Stimulated activated CD8-positive, alpha-beta memory T cell treated with anti-CD3 and anti-CD28 coated beads, Interleukin-15, amount 100 ng/mL, for 1 hour (primary cell): Measurements from ENCODE around the gene HIRA.

Experiments used
- DNase-seq: peaks from one replicate; pipeline ENCODE4 v3.0.0-alpha.2; 2020; ENCODE audit warnings: low read depth

Gene HIRA, protein sequence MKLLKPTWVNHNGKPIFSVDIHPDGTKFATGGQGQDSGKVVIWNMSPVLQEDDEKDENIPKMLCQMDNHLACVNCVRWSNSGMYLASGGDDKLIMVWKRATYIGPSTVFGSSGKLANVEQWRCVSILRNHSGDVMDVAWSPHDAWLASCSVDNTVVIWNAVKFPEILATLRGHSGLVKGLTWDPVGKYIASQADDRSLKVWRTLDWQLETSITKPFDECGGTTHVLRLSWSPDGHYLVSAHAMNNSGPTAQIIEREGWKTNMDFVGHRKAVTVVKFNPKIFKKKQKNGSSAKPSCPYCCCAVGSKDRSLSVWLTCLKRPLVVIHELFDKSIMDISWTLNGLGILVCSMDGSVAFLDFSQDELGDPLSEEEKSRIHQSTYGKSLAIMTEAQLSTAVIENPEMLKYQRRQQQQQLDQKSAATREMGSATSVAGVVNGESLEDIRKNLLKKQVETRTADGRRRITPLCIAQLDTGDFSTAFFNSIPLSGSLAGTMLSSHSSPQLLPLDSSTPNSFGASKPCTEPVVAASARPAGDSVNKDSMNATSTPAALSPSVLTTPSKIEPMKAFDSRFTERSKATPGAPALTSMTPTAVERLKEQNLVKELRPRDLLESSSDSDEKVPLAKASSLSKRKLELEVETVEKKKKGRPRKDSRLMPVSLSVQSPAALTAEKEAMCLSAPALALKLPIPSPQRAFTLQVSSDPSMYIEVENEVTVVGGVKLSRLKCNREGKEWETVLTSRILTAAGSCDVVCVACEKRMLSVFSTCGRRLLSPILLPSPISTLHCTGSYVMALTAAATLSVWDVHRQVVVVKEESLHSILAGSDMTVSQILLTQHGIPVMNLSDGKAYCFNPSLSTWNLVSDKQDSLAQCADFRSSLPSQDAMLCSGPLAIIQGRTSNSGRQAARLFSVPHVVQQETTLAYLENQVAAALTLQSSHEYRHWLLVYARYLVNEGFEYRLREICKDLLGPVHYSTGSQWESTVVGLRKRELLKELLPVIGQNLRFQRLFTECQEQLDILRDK

DNA sequence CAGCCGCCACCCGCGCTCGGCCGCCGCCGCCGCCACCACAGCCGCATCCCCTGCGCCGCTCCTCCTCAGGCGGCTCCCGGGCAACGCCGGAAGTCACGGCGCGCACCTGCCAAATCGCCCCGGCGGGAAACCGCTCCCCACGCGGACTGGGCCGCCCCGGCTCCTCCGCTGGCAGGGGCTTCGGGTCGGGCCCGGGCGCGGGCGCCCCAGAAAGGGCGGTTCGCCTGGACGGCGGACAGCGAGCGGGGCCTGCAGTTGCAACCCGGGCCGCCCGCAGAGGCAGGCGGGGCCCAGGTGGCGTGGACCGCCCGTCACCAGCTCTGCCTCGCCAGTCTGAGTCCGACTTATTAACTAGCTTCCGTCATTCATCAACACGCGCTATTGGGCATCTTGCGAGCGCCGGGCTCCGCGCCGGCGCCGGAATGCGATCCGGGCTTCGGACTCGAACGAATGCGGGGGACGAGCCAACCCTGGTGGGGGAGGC is at the start of gene HIRA:
TSS of gene HIRA (minus strand) at position 85 of the 484 bp plus-strand sequence. CDS start 257 bp downstream, outside the sequence.
- peak; percentile 76 for DNase-seq

DNA sequence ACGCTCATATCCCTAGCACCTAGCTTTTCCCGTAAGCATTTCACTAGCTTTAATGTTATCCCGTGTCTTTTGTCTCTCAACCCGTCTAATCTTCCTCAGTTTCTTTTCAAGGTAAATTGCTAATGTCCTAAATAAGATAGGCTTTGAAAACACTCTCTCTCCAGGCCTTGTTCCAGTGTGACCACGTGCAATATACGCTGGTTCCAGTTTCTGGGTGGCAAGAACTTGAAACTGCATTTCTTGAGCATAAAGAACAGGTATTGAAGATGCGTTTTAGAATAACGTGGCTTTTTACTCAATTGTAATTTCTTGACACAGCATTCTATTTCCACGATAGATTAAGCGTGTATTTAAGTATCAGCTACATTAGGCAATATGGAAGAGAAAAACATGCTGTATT is 49.3 kb upstream of the HIRA start:
- DNase-seq = no peak

DNA sequence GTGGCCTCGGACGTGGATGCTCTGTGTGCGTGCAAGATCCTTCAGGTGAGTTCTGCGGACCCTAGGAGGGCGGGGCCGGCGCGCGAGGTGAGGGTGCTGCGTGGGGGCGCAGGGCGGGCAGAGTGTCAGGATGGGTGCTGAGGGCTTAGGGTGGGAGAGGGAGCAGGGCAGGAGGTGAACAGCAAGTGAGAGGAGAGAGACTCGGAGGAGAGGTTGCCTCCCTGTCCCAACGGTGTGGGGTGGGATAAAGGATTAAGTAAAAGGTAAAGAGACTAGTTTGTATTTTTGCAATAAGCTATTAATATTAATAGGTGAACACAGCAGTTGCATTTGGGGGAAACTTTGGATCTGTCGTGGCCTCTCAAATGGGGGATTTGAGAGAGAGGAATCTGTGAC is 48.6 kb upstream of the HIRA start:
- no peak for DNase-seq

DNA sequence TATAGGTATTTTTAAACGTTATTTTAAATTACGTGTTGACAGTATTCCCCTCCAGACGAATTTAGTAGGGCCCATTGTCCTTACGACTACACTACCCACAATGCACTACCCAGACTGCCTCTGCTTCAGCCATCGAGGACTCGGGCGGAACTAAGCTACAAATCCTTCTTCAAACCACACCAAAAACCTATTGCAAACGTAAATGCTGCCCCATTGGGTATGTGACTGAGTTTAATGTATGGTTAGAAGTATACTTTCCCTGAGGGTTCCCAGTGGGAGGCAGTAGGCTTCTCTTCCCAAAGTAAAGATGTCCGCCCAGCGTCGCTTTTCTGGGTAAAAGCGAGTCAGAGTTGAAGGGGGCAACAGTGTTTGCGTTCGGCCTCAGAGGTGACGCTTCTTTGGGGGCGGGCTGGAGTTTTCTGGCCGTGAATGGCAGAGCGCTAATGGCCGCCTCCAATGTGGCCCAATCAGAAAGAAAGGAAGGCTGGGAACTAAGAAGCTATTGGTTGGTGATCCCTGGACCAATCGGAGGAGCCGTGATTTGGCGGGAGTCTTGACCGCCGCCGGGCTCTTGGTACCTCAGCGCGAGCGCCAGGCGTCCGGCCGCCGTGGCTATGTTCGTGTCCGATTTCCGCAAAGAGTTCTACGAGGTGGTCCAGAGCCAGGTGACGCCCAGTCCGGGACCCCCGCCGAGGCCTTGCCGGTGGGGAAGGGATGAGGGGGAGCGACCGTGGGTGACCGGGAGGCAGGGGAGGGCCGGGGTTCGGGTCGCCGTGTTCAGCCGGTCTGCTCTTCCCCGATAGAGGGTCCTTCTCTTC is 48.0 kb upstream of the HIRA start, which contains the start of gene CDC45:
TSS of gene CDC45 (plus strand) at position 566 of the 818 bp plus-strand sequence. CDS start at position 615, 49 bp downstream.
- DNase-seq = peak; percentile 83

DNA sequence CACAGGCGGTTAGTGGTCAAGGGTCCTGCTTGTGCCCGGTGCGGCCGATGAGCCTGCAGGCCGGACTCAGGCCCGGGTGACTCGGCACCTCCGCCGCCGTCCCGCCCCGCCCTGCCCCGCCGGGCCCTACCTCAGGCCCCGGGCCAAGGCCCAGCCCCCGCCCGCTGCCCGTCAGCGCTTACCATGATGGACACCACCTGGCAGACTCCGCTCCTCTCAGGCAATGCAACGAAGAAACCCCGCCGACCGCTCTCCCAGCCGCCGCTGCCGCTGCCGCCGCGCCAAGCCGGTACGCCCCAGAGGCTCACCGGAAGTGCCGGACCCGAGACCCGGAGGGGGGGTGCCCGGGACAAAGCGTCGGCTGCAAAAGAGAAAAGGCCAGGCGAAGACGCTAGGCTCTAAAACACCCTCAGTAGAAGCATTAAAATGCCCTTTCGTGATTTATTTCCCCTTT is 47.4 kb upstream of the HIRA start, which contains the start of gene UFD1:
TSS of gene UFD1 (minus strand) at position 293 of the 454 bp plus-strand sequence. CDS start at position 185, 108 bp downstream.
- peak; percentile 54 for DNase-seq

DNA sequence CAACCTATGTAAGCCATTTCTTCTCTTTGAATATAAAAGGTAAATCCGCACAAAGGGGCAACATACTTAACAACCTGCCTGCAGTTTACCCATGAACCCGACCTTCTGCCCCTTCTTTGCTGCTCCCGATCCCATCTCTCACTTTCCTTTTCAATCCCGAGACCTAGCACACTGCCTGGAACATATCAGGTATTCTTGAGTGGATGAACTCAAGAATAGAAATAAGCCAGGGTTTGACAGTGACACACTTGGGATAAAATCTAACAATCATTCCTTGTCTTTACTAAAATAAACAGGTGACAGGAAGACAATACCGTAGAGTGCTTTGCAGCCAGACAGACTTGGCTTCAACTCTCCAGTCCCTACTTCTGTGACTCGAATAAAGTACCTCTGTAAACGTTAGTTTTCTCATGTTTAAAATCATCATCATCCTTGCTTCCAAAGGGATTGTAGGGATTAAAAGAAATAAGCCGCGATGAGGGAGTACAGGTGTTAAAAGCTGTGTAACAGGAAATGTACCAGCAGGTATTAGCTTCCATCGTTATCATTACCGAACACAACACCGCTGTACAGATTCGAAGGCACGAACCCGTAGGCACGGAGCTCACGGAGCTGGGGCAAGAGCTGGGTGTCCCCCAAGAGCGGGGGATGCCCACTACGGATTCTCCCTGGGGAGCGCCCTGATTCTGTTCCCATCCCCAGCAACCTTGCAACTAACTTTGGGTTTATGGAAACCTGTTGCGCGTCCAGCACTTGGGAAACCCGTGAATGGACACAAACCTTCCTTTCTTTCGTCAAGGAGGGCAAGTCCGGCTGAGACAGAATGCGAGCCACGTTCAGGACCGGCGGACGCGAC is 46.7 kb upstream of the HIRA start:
- no peak for DNase-seq

DNA sequence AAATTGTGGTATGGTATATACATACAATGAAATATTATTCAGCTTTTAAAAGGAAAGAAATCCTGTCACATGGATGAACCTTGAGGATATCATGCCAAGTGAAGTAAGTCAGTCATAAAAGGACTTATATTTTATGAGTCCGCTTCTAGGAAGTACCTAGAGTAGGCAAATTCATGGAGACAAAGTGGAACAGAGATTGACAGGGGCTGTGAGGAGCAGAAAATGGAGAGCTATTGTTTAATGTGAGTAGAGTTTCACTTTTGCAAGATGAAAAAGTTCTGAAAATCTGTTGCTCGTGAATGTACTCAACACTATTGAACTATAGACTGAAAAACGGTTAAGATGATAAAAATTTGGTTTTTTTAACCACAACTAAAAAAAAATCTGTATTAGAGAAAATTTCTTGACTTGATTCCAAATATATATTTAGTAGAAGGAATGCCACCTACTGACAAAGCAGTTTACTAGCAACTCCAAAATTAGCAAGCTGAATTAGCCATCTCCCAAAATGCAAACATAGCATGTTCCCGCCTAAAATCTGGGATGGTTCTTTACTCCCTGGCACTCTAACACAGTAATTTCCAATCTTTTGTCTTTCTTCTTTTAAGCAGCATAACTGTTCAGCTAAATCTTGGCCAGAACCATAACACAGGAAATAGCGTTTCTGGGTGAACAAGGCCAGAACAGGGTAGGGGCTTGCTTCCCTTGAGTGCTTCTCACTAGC is 46.0 kb upstream of the HIRA start:
- DNase-seq = no peak

DNA sequence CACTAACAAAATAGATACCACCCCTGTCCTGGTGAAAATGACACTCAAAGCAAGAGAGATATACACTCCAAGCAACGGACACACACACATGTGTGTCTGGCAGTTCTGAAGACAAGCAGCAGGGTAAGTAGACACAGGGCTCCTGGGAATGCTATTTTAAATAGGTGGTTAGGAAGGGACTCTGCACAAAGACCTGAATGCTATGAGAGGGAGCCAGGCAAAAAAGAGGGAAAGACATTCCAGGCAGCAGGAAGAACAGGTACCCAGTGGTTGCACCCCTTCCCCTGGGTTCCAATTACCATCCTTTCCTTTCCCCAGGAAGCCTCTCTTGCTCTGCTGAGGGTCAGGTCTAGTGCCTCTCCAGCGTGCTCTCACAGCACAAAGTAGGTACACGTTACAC is 44.5 kb upstream of the HIRA start:
- DNase-seq = no peak

DNA sequence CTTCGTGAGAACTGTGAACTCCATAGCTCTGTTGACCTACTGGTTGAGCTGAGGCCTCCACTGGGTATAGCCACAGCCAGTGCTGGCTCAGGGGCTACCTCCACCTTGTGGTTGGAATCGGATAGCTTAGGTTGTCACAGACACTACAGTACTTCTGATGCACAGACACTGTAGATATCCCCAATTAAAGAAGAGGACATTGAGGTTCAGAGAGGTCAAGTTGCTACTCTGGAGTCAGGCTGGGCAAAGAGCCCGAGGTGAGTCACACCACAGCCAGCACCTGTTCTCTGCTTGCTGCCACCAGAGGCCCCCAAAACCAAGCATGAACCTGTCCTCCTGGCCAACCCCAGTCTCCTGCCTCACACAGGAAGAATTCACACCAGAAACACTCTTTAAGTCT is 42.0 kb upstream of the HIRA start:
- DNase-seq = no peak

DNA sequence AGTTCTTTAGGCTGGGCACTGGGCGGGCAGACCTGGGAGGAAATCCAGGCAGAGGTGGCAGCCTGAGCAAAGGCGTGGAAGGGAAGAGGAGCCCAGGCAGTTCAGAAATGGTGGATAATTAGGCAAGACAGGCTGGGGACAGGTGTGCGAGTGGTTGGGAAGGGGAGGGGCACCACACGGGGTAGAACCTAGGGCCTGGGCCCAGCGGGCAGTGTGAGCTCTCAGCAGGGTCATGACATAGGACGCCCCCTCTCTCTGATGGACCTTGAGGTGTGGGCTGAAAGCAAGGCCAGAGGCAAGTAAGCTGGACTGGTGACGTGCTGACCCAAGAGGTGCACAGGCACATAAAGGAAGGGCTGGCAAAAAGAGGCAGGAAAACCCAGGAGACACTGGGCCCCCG is 40.7 kb upstream of the HIRA start:
- DNase-seq = no peak

DNA sequence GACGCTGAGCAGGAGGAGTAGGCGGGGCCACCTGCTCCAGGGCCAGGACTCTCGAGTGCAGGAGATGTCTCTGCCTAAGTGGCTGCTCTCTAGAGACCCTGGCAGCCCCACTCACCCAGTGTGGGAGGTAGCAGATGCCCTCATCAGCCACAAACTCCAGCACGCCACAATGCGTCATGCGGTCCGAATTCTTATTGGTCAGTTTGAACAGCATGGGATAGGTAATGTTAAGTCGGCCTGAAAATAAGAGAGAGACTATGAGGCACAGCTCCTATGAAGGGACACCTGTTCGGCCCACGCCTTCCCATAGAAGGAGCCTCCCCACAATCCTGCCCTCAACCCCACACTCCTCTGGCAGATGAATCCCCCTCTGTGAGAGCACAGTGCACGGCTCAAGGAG is 40.0 kb upstream of the HIRA start:
- no peak for DNase-seq

DNA sequence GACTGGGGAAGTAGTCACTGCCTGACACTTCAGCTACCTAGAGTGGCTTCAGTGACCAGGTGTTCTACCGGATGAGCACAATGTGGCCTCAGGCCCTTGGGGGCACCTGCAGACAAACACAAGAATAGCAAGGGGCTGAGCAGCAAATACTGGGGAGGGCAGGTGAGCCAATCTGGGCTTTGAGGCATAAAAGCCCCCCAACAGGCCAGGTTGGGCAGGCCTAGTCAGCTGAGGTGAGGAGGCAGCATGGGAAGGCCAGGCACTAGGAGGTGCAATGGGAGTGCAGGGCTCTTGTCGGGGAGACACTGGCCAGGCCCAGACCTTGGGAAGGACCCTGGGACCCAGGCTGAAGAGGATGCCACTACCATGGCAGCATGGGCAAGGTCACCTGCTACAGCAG is 38.5 kb upstream of the HIRA start:
- no peak for DNase-seq

DNA sequence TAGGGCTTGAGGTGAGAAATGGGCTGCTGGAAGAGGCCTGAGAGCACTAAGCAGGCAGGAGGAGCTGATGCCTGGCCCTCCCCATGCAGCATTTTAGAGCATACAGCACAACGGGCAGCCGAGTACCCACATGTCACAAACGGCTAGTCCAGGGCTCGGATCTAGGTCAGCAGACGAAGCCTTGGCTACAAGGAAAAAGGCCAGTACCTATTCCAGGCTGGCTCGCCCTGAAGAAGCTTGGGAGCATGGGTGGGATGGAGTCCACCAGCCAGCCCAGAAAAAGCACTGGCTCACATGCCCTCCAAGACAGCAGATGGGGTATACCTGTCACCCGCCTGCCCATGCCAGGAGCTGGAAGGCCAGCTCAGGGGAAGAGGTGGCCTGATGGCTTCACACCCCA is 37.9 kb upstream of the HIRA start:
- no peak for DNase-seq

DNA sequence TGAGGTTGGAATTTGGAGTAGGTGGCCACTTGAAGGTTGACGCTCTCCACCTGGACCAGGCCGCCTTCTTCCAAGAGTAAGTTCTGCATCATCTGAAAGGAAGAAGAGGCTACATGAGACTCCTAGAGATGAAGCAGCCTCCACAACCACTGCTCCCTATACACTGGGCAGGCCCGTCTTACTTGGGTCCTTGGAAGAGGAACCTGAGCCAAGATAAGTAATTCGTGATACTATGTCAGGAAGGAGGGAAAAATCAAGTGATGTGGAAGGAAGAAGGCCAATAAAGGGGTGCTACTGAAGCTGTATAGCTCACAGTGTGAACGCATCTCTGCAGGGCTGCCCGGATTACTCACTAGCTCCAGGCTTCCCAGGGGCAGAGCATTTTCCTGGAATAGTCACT is 36.4 kb upstream of the HIRA start:
- no peak for DNase-seq

DNA sequence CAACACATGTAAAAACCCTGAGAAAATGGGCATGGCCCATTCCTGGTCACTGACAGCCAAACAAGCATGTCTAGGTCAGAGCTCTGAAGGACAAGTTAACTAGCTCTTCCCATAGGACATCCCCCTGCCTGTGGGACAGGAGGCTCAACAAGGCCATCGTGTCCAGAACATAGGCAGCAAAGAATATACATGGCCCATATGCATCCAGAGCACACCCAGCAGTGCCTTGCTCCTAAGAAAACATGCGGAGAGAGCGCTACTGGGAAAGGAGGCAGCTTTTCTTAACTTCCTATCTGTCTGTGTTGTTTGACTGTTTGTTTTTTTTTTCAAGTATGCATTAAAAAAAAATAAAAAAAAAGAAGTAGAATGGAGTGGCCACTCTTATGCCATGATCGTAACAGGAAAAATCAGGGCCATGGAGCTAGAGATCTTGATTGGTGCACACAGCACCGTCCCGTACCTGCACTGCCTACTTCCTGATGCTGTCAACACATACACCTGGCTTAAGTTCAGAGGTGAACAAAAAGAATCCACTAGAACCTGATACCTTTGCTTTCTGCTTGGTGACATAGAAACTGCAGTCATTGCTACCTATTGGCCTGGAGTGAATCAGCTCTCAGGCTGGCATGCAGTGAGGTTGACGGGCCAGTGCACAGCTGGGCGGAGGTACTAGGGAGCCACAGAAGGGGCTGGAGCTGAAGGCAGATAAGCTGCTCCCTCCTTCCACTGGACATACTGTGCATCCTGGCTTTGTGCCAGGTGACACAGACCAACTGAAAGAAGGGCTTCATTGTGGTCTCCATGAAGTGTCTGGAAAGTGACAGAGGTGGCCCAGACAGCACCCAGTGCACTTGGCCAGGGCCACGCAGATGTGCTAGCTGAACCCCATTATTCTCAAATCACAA is 35.6 kb upstream of the HIRA start:
- DNase-seq = no peak

DNA sequence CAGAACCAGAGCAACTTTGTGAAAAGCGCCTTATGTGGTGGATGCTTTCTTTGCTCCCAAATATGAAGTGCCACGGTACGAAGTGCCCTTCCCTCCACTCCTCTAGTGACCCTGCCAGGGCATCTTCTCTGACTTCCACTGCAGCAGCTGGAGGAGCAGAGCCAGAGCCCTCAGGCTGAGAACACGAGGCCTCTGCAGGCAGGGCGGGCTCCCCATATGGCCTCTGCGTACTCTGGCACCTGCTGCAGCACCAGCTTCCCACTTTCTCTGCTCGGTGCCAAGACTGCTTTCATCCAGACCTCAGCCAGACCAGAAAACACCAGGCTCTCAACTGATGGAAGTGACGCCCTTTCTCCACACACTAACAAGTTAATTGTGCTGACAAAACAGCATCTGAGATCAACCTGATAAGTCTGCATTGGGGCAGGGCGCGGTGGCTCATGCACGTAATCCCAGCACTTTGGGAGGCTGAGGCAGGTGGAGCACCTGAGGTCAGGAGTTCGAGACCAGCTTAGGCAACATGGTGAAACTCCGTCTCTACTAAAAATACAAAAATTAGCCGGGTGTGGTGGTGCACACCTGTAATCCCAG is 34.7 kb upstream of the HIRA start:
- DNase-seq = no peak

DNA sequence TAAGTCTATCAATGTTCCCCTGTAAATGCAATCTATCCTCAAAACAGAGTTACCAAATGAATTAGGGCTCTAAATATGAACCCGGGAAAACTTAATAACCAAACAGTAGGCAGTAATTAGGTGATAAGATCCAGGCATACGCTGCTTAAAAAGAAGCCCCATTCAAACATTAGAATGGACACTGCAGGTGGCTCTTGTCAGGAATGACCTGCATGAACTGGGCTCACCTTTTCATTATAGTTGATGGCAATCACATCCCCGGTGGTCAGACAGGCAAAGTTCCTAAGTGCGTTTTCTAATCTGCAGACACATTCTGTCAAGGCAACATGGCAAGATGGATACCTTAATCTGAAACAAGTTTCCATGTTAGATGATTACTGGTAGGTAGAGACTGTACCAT is 33.4 kb upstream of the HIRA start:
- no peak for DNase-seq

DNA sequence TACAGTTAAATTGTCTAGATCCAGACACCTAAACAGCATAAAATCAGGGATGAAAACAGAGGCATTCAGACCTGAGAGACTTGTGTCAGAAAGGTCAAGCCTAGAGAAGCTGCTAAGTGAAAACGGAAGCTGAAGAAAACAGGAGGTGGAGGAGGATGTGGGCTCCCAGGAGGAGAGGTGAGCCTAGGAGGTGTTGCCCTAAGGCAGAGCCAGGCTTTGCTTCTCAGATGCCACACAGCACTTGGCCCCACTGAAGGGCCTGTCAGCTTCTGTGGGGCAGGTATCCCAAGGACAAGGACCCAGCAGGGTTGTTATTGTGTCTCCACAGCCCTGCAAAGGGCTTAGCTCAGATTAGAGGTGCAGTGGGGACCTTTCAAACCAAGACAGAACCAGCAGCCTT is 33.0 kb upstream of the HIRA start:
- DNase-seq = no peak
